A673 (cell line): ENCODE results near the gene RNF40. TPM values are rescaled to one million over a fixed set of nuclear protein-coding genes. Genes with fewer than 3 reads are reported as not detected.

ENCODE experiments used
- Bru-seq: library from RNA; stranded (reverse); fragments of 400-500 nt; gene quantifications from one replicate; lab custom pipeline; 2021; lab: Mats Ljungman, UMichigan
- BruChase-seq, 2 experiments: library from RNA; stranded (reverse); fragments of 400-500 nt; gene quantifications; one replicate each; lab custom pipeline; 2021; lab: Mats Ljungman, UMichigan
- BruUV-seq: library from RNA; stranded (reverse); fragments of 400-500 nt; replicated peaks from 2 replicates; lab custom pipeline; 2021; lab: Mats Ljungman, UMichigan
- CTCF ChIA-PET: fragments of 300-600 bp; sonication (Branson Sonifier 250); formaldehyde crosslinking; loops from one replicate; lab custom pipeline; 2022; ENCODE audit warnings: antibody characterized with exemption; lab: Charles Lee
- POLR2A ChIA-PET: fragments of 300-600 bp; sonication (Branson Sonifier 250); formaldehyde crosslinking; loops from one replicate; lab custom pipeline; 2022; ENCODE audit warnings: antibody characterized with exemption; ENCODE audit not compliant: low non-redundant PET; lab: Charles Lee
- DNase-seq: peaks from one replicate; pipeline ENCODE4 v3.0.0-alpha.2; 2015; ENCODE audit warnings: low spot score
- H3K27ac ChIP-seq: fragments of 200-600 bp; sonication (generic); 2 replicates; pipeline ENCODE4 v1.5.1; 2016; ENCODE audit warnings: mixed run types, low read depth, mild to moderate bottlenecking, mixed read lengths, antibody characterized with exemption, low read length; ENCODE audit not compliant: poor library complexity, severe bottlenecking
- H3K27me3 ChIP-seq: fragments of 200-600 bp; sonication (generic); replicated peaks from 2 replicates; pipeline ENCODE4 v1.6.1; 2017; ENCODE audit warnings: mixed run types, low read depth, mild to moderate bottlenecking, mixed read lengths, antibody characterized with exemption, low read length; ENCODE audit not compliant: insufficient read depth, poor library complexity
- H3K36me3 ChIP-seq: fragments of 200-600 bp; sonication (generic); 2 replicates; pipeline ENCODE4 v1.6.1; 2016; ENCODE audit warnings: mixed run types, mild to moderate bottlenecking, mixed read lengths, antibody characterized with exemption, low read length; ENCODE audit not compliant: insufficient read depth, poor library complexity, severe bottlenecking
- H3K4me1 ChIP-seq: fragments of 200-600 bp; sonication (generic); 2 replicates; pipeline ENCODE4 v1.6.1; 2017; ENCODE audit warnings: mixed run types, mild to moderate bottlenecking, mixed read lengths, antibody characterized with exemption, low read length; ENCODE audit not compliant: insufficient read depth, poor library complexity, severe bottlenecking
- H3K4me3 ChIP-seq: fragments of 200-600 bp; sonication (generic); 2 replicates; pipeline ENCODE4 v1.5.1; 2016; ENCODE audit warnings: low read depth, mixed run types, mild to moderate bottlenecking, mixed read lengths, low read length; ENCODE audit not compliant: poor library complexity, severe bottlenecking
- H3K9me3 ChIP-seq: fragments of 200-600 bp; sonication (generic); 2 replicates; pipeline ENCODE4 v1.6.1; 2016; ENCODE audit warnings: mixed run types, low read depth, mild to moderate bottlenecking, mixed read lengths, antibody characterized with exemption, low read length; ENCODE audit not compliant: poor library complexity, severe bottlenecking
- CTCF ChIP-seq: fragments of 300-800, 200-600 bp; sonication (generic); conservative IDR thresholded peaks from 2 replicates; pipeline ENCODE4 v1.5.1; 2017; ENCODE audit warnings: low read depth, mild to moderate bottlenecking, antibody characterized with exemption, low read length, moderate library complexity, mixed read lengths
- EZH2 ChIP-seq: fragments of 200-600 bp; sonication (generic); IDR thresholded peaks from 2 replicates; pipeline ENCODE4 v1.6.1; 2017; ENCODE audit warnings: borderline replicate concordance, low read depth, mild to moderate bottlenecking, mixed read lengths, antibody characterized with exemption, low read length; ENCODE audit not compliant: poor library complexity, severe bottlenecking
- intact Hi-C: fragments of 100-400 bp; cut with micrococcal nuclease; formaldehyde crosslinking; loops from one replicate; pipeline ENCODE4 v1.10.0; 2022; ENCODE audit not compliant: unreplicated experiment
- long read RNA-seq: library from polyadenylated mRNA; stranded (forward); transcript quantifications from one replicate; pipeline ENCODE4 v2.0.0, GENCODE V29; 2022
- total RNA-seq: library from RNA; stranded (reverse); gene quantifications from 2 replicates; pipeline ENCODE4 v1.2.3, GENCODE V29; 2021

Gene RNF40
- total RNA-seq (132 and 145 TPM in 2 replicates), Bru-seq, nascent RNA (percentile 73 among the genes with signal in this experiment), BruChase-seq, experiment 1, labeled RNA remaining after a 2-hour chase (percentile 82 among the genes with signal in this experiment), BruChase-seq, experiment 2, labeled RNA remaining after a 6-hour chase (percentile 94 among the genes with signal in this experiment)
- long read RNA-seq, full-length matches to known transcripts = 85 of 176 reads
- long read RNA-seq, partial matches to known transcripts = 52 of 176 reads
- long read RNA-seq, other reads (novel, unspliced or antisense) = 39 of 176 reads

- Histone ChIP-seq H3K27me3 (no peaks in the 10 kb centered on the region), H3K9me3 (no peaks in the 10 kb centered on the region), H3K4me1 (peaks cover 10% of the 10 kb centered on the region), H3K36me3 (peaks cover 48% of the 10 kb centered on the region), H3K27ac (peak within 1 kb of the TSS; percentile 83), H3K4me3 (peak within 1 kb of the TSS; percentile 72)
- no peak for TF ChIP-seq CTCF
- no peak for TF ChIP-seq EZH2
- intact Hi-C loops = no loop called here
- ChIA-PET CTCF (no interaction called here), POLR2A (no interaction called here)
- DNase-seq = peak; percentile 98
- TSS peak; percentile 73 for BruUV-seq
These were observed at the start of gene RNF40, which contains the start of gene CFAP119 for GRCh38 chr16:30761928-30762902. RNF40 (plus strand) TSS chr16:30762322; CDS start chr16:30762546, 224 bp downstream. CFAP119 (minus strand) TSS chr16:30762062; CDS start chr16:30761748, 314 bp downstream.

- POLR2A ChIA-PET = no interaction called here
- intact Hi-C loops = no loop called here
- no peaks in the 10 kb centered on the region for H3K9me3 ChIP-seq
- peaks cover 90% of the 10 kb centered on the region for H3K36me3 ChIP-seq
- CTCF ChIA-PET = no interaction called here
- H3K4me1 ChIP-seq = no peaks in the 10 kb centered on the region
- peak overlapping the region; percentile 58 for H3K27ac ChIP-seq
- no peak overlapping the region for H3K4me3 ChIP-seq
- no peaks in the 10 kb centered on the region for H3K27me3 ChIP-seq
- peak; percentile 72 for DNase-seq
- no TSS peak for BruUV-seq
- TF ChIP-seq EZH2 = no peak
- TF ChIP-seq CTCF = no peak
These were observed 46.2 kb upstream of the RNF40 start for GRCh38 chr16:30715750-30716445.

GRCh38 chr16:30720086-30720485, 42.0 kb upstream of the RNF40 start:
- intact Hi-C loops = no loop called here
- H3K36me3 ChIP-seq = peaks cover 92% of the 10 kb centered on the region
- no peaks in the 10 kb centered on the region for H3K9me3 ChIP-seq
- no peak for TF ChIP-seq EZH2
- TF ChIP-seq CTCF = no peak
- H3K27me3 ChIP-seq = no peaks in the 10 kb centered on the region
- no peak for DNase-seq
- ChIA-PET POLR2A (no interaction called here), CTCF (no interaction called here)
- no TSS peak for BruUV-seq
- no peak overlapping the region for H3K4me3 ChIP-seq
- H3K27ac ChIP-seq = no peak overlapping the region
- no peaks in the 10 kb centered on the region for H3K4me1 ChIP-seq
